MCF 10A (cell line): ENCODE measurements around the gene CCDC148. TPM values are rescaled to one million over a fixed set of nuclear protein-coding genes. Genes with fewer than 3 reads are reported as not detected.

Source experiments
- BruUV-seq: library from RNA; stranded (reverse); fragments of 400-500 nt; replicated peaks from 2 replicates; lab custom pipeline; 2021; lab: Mats Ljungman, UMichigan
- CTCF ChIA-PET: fragments of 300-600 bp; sonication (Branson Sonifier 250); formaldehyde crosslinking; extraction: SDS; loops from one replicate; lab custom pipeline; 2021; ENCODE audit warnings: antibody characterized with exemption, inconsistent platforms; lab: Yijun Ruan, JAX
- POLR2A ChIA-PET: fragments of 300-600, 350-650 bp; sonication (Branson Sonifier 250); formaldehyde crosslinking; extraction: SDS; loops from one replicate; lab custom pipeline; 2020; ENCODE audit warnings: antibody characterized with exemption, inconsistent platforms; lab: Yijun Ruan, JAX
- DNase-seq: peaks from one replicate; pipeline ENCODE4 v3.0.0-alpha.2; 2018; ENCODE audit not compliant: unreplicated experiment
- H3K27ac Mint-ChIP-seq: one replicate; pipeline ENCODE4 v1.8.0; 2022; ENCODE audit warnings: mild to moderate bottlenecking, low read depth, mixed read lengths; ENCODE audit not compliant: unreplicated experiment
- H3K27me3 Mint-ChIP-seq: one replicate; pipeline ENCODE4 v1.8.0; 2022; ENCODE audit warnings: mixed read lengths; ENCODE audit not compliant: insufficient read depth, unreplicated experiment
- H3K36me3 Mint-ChIP-seq: one replicate; pipeline ENCODE4 v1.8.0; 2022; ENCODE audit warnings: mild to moderate bottlenecking, moderate library complexity, mixed read lengths; ENCODE audit not compliant: insufficient read depth, unreplicated experiment
- H3K4me1 Mint-ChIP-seq: one replicate; pipeline ENCODE4 v1.8.0; 2022; ENCODE audit warnings: mixed read lengths; ENCODE audit not compliant: insufficient read depth, unreplicated experiment
- H3K4me3 Mint-ChIP-seq: one replicate; pipeline ENCODE4 v1.8.0; 2022; ENCODE audit warnings: mild to moderate bottlenecking, moderate library complexity, mixed read lengths; ENCODE audit not compliant: unreplicated experiment
- H3K9me3 Mint-ChIP-seq: one replicate; pipeline ENCODE4 v1.8.0; 2022; ENCODE audit warnings: mixed read lengths; ENCODE audit not compliant: unreplicated experiment
- CTCF ChIP-seq: fragments of 200-600 bp; IDR thresholded peaks from one replicate; pipeline ENCODE4 v1.8.0; 2022; ENCODE audit warnings: antibody characterized with exemption, mild to moderate bottlenecking; ENCODE audit not compliant: unreplicated experiment
- intact Hi-C: fragments of 100-400 bp; cut with micrococcal nuclease; formaldehyde crosslinking; loops from 2 replicates; pipeline ENCODE4 v1.14.1; 2022
- total RNA-seq: library from RNA; stranded (reverse); gene quantifications from 2 replicates; pipeline ENCODE4 v1.2.3, GENCODE V29; 2022

CCDC148 gene
- total RNA-seq, 1 experiment from 2014 or later, result 0.51 TPM

- H3K4me1 Mint-ChIP-seq, result no peaks in the 10 kb centered on the region
- H3K9me3 Mint-ChIP-seq, result no peaks in the 10 kb centered on the region
- no peak overlapping the region for H3K27ac Mint-ChIP-seq
- POLR2A ChIA-PET, result no interaction called here
- no peaks in the 10 kb centered on the region for H3K36me3 Mint-ChIP-seq
- intact Hi-C loops, result no loop called here
- TF ChIP-seq CTCF, result no peak
- no peak for DNase-seq
- H3K27me3 Mint-ChIP-seq, result no peaks in the 10 kb centered on the region
- H3K4me3 Mint-ChIP-seq, result no peak overlapping the region
- CTCF ChIA-PET, result no interaction called here
- BruUV-seq, result no TSS peak
Measured at GRCh38 chr2:158402665-158403064, 53.9 kb downstream of the CCDC148 start.

GRCh38 chr2:158395166-158395565 lies 61.4 kb downstream of the CCDC148 start:
- no peak overlapping the region for H3K27ac Mint-ChIP-seq
- TF ChIP-seq CTCF, result no peak
- no peak overlapping the region for H3K4me3 Mint-ChIP-seq
- BruUV-seq, result no TSS peak
- no peaks in the 10 kb centered on the region for H3K27me3 Mint-ChIP-seq
- H3K9me3 Mint-ChIP-seq, result no peaks in the 10 kb centered on the region
- no peak for DNase-seq
- no peaks in the 10 kb centered on the region for H3K36me3 Mint-ChIP-seq
- H3K4me1 Mint-ChIP-seq, result peaks cover 9% of the 10 kb centered on the region
- intact Hi-C loops, result no loop called here
- POLR2A ChIA-PET, result no interaction called here
- CTCF ChIA-PET, result no interaction called here

GRCh38 chr2:158394453-158394852 lies 62.1 kb downstream of the CCDC148 start:
- Mint-ChIP-seq H3K27me3 (no peaks in the 10 kb centered on the region), H3K9me3 (no peaks in the 10 kb centered on the region), H3K36me3 (no peaks in the 10 kb centered on the region), H3K4me1 (peaks cover 9% of the 10 kb centered on the region), H3K4me3 (no peak overlapping the region), H3K27ac (no peak overlapping the region)
- CTCF ChIA-PET, result interaction anchor here (0.7 kb wide), 1 partner anchor 173 kb away, joined by 3 read pairs; no protein-coding TSS in a partner anchor
- TF ChIP-seq CTCF, result no peak
- no peak for DNase-seq
- POLR2A ChIA-PET, result no interaction called here
- intact Hi-C loops, result no loop called here
- no TSS peak for BruUV-seq

GRCh38 chr2:158393886-158394285 lies 62.7 kb downstream of the CCDC148 start:
- H3K27me3 Mint-ChIP-seq, result no peaks in the 10 kb centered on the region
- H3K36me3 Mint-ChIP-seq, result no peaks in the 10 kb centered on the region
- H3K9me3 Mint-ChIP-seq, result no peaks in the 10 kb centered on the region
- peaks cover 9% of the 10 kb centered on the region for H3K4me1 Mint-ChIP-seq
- ChIA-PET POLR2A (no interaction called here), CTCF (interaction anchor here (0.7 kb wide), 1 partner anchor 172 kb away, joined by 3 read pairs; no protein-coding TSS in a partner anchor)
- no peak for TF ChIP-seq CTCF
- H3K27ac Mint-ChIP-seq, result no peak overlapping the region
- no TSS peak for BruUV-seq
- no peak for DNase-seq
- intact Hi-C loops, result no loop called here
- no peak overlapping the region for H3K4me3 Mint-ChIP-seq
